IgD-negative memory B cell (primary cell): ENCODE results near the gene GMCL2. TPM values are rescaled to one million over a fixed set of nuclear protein-coding genes. Genes with fewer than 3 reads are reported as not detected.

Experiments
- H3K27ac Mint-ChIP-seq, 3 donors: one replicate each; pipeline ENCODE4 v1.8.0; 2020 to 2022; ENCODE audit warnings: mild to moderate bottlenecking in 3 of 3, mixed read lengths in 3 of 3, moderate library complexity in 1 of 3
- H3K27me3 Mint-ChIP-seq: one replicate; pipeline ENCODE4 v1.8.0; 2021; ENCODE audit warnings: mixed read lengths
- H3K36me3 Mint-ChIP-seq: one replicate; pipeline ENCODE4 v1.8.0; 2020; ENCODE audit warnings: mild to moderate bottlenecking, mixed read lengths
- H3K4me1 Mint-ChIP-seq, 3 donors: one replicate each; pipeline ENCODE4 v1.8.0; 2020 to 2022; ENCODE audit warnings: mixed read lengths in 3 of 3, mild to moderate bottlenecking in 1 of 3
- H3K4me3 Mint-ChIP-seq, 4 donors: one replicate each; pipeline ENCODE4 v1.8.0; 2020 to 2022; ENCODE audit warnings: mild to moderate bottlenecking in 4 of 4, mixed read lengths in 4 of 4, moderate library complexity in 3 of 4
- H3K9me3 Mint-ChIP-seq, 3 donors: one replicate each; pipeline ENCODE4 v1.8.0; 2020 to 2021; ENCODE audit warnings: mixed read lengths in 3 of 3, mild to moderate bottlenecking in 1 of 3
- polyA plus RNA-seq: library from polyadenylated mRNA; unstranded; fragments of 300-500 nt; fragmentation: Illumina TruSeq; gene quantifications from one replicate; pipeline ENCODE4 v1.2.3, GENCODE V29; 2021

Gene GMCL2
- polyA plus RNA-seq, 1 donor from 2014 or later: not detected

DNA sequence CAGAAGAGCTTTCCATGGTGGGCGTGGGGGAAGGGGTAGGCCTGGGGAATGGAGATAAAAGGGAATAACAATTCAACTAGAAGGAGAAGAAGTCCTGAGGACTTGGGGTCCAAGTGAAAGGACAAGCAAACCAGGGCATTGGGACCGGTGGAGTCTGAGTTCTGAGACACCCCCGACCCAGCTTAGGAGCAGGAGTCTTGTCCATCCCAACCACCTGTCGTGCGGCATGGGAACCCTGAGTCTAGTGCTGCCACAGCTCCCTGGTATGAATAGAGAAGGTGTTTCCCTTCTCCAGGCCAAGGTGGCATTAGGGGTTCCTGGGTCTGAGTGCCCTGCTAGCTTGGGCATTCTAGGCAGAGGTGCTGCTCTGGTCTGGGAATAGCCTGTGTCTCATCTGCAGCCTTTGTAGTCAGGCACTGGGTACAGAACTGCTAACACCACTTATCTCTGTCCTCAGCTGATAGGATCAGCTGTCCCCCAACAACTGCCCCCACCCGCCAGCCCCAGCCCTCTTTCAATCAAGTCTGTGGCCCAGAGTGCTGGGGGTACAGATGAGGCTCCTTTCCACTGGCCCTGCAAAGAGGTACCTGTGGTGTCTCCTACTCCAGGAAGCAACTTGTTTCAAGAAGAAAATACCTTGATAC is 27.1 kb upstream of the GMCL2 start:
- Mint-ChIP-seq H3K9me3 (no peaks in the 10 kb centered on the region), H3K27me3 (no peaks in the 10 kb centered on the region), H3K36me3 (peaks cover 2% of the 10 kb centered on the region), H3K4me3 (no peak overlapping the region), H3K27ac (peak overlapping the region in 2 of 3 donors; percentile 27 to 62), H3K4me1 (peaks cover 7 to 14% (median 10%) of the 10 kb centered on the region in 3 donors)

DNA sequence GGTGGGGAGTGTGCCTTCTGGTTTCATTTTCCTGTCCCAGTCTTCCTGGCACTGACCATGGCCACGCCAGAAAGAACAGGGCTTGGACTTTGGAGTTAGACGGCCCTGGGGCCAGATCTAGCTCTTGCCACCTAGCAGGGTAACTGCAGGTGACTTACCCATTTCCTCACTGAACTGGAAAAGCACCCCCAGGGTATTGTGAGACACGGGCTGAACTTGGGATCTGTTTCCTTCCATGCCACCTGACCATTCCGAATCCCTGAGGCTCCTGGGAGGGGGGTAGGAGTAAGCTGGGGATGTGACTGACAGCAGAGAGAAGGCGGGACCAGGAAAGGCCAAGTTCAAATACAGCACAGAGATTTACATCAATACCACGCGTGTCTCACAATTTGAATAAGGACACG is 26.6 kb upstream of the GMCL2 start:
- H3K9me3 Mint-ChIP-seq: no peaks in the 10 kb centered on the region
- H3K27me3 Mint-ChIP-seq: no peaks in the 10 kb centered on the region
- H3K27ac Mint-ChIP-seq: peak overlapping the region; percentile 2 to 62 (median 27)
- H3K36me3 Mint-ChIP-seq: peaks cover 2% of the 10 kb centered on the region
- peaks cover 7 to 14% (median 10%) of the 10 kb centered on the region in 3 donors for H3K4me1 Mint-ChIP-seq
- peak overlapping the region in 1 of 4 donors; percentile 50 for H3K4me3 Mint-ChIP-seq

DNA sequence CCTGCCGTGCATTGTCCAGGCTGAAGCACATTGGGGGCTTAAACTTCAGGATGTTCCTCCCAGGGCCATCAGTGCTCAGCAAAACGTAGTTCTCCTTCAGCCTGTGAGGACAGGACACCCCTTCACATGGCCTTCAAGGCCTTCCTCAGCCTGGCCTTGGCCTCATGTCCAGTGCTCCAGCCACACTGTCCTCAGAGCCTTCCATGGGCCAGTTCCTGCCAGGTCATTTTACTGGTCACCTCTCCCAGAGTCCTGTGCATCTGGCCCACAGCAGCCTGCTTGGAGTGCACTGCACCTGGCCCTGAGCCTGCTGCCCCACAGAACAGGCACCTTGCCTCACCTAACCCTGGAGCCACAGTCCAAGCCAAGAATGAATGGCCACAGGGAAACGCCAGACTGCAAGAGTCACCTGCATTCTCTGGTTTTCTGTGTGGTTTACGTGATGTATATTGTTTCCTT is 25.9 kb upstream of the GMCL2 start:
- no peaks in the 10 kb centered on the region for H3K9me3 Mint-ChIP-seq
- peak overlapping the region in 1 of 4 donors; percentile 50 for H3K4me3 Mint-ChIP-seq
- peaks cover 7 to 15% (median 14%) of the 10 kb centered on the region in 3 donors for H3K4me1 Mint-ChIP-seq
- H3K27ac Mint-ChIP-seq: peak overlapping the region in 2 of 3 donors; percentile 62 to 76
- H3K36me3 Mint-ChIP-seq: peaks cover 2% of the 10 kb centered on the region
- no peaks in the 10 kb centered on the region for H3K27me3 Mint-ChIP-seq

DNA sequence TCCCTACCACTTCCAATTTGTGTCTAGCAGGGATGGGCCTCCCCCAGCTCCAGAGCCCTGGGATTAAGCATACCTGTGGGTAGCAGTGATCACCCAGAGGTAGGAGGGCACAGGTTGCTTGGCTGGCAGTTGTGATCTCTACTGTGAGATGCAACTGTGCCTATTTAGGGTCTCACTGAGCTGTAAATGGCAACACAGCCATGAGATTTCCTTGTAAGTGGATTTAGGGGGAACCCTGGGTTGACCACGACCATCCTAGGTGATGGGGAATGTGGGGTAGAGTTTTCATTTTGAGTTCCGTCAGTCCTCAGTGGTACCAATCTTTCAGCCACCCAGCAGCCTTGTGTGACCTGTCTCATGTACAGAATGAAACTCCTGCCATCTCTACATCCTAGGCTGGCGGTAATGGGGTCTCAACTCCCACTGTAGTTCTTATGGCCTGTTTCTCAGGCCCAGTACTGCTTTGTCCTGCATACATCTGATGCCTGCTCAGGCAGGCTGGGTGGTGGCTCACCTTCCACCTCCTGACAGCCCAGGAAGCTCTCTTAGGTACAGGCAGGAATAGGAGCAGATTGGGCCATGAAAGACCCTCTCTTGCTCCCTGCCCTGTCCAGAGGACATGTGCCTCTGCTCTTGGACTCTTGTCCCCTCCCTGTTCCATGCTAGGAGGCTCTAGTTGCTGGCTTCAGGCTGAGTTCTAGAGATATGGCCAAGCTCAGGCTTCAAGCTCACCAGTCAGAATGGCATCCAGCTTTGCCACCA is 25.3 kb upstream of the GMCL2 start:
- Mint-ChIP-seq H3K27ac (peak overlapping the region; percentile 24 to 78 (median 78)), H3K36me3 (peaks cover 2% of the 10 kb centered on the region), H3K27me3 (no peaks in the 10 kb centered on the region), H3K4me1 (peaks cover 7 to 19% (median 16%) of the 10 kb centered on the region in 3 donors), H3K4me3 (peak overlapping the region in 1 of 4 donors; percentile 50), H3K9me3 (no peaks in the 10 kb centered on the region)

DNA sequence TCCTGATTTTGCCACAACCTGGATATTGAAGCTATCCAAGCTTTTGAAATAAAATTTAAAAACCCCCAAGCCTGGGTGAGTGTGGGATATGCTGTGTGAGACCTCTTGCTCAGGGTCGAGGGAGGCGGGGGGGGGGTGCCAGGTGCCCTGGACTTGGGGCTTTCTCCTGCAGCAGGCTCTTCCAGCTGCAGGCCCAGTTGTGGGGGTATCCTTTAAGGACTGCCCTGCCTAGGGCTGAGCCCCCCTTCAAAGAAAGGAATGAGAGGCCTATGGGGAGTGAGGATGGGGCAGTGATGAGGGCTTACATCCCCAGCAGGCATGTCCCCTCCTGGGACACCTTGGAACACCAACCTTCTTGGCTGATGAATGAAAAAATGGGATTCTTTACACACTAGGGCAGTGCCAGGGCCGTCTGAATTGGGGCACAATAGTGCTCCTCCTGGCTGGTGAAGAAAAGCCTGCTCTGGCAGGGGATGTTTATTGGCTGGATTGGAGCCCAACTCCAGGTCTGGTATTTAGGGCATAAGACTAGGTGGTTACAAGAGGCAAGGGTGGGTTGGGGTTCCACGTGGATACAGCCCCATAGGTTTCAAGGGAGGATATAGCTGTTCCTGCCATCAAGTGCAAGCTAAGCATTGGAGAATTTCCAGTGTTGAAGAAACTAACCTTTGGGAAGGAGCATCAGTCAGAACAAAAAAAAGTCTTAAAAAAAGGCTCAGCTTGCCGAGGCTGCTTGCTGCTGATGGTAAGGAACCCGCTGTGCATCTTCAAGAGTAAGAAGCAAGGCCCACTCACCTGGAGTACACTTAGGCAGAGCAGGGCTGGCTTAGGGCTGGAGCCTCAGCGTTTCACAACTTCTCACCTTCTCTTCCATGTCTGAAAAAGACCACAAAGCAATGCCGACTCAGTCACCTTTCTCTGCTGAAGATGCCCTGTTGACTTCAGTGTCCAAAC is 24.2 kb upstream of the GMCL2 start:
- Mint-ChIP-seq H3K27ac (peak overlapping the region; percentile 67 to 78 (median 71)), H3K36me3 (peaks cover 3% of the 10 kb centered on the region), H3K9me3 (no peaks in the 10 kb centered on the region), H3K4me3 (no peak overlapping the region), H3K27me3 (no peaks in the 10 kb centered on the region), H3K4me1 (peaks cover 7 to 19% (median 18%) of the 10 kb centered on the region in 3 donors)

DNA sequence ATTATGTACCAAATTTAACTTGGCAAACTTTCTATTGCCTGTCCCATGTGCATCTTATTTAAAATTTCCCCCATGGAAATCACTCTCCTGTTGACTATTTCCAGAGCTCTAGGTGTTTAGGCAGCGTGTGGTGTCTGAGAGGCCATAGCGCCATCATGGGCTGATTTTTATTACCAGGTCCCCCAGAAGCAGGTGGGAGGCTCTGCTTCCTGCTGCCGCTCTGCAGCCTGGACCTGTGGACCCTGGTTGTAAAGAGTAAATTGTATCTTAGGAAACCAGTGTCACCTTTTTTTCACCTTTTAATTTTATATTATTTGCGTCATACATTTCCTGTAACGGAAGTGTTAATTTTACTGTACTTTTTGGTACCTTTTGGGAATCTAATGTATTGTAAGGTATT is 23.5 kb upstream of the GMCL2 start:
- peaks cover 9 to 21% (median 20%) of the 10 kb centered on the region in 3 donors for H3K4me1 Mint-ChIP-seq
- no peaks in the 10 kb centered on the region for H3K27me3 Mint-ChIP-seq
- H3K27ac Mint-ChIP-seq: peak overlapping the region in 2 of 3 donors; percentile 67 to 71
- H3K4me3 Mint-ChIP-seq: no peak overlapping the region
- H3K36me3 Mint-ChIP-seq: peaks cover 3% of the 10 kb centered on the region
- no peaks in the 10 kb centered on the region for H3K9me3 Mint-ChIP-seq

DNA sequence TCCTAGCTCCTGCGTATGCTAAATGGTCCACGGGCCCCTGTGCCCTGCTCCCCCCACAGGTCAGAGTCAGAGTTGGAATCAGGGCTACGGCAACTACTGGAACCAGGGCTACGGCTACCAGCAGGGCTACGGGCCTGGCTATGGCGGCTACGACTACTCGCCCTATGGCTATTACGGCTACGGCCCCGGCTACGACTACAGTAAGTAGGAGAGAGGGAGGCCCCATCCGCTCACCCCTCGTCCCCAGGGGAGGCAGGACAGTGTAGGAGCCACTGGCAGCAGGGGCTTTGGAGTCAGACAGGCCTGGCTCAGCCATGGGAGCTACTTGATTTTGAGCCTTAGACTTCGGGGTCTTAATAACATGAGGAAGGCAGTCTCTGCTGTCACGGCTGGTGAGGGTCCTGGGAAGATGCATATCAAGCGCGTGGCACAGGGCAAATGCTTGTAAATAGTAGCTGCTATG is 22.9 kb upstream of the GMCL2 start:
- H3K36me3 Mint-ChIP-seq: peaks cover 3% of the 10 kb centered on the region
- H3K9me3 Mint-ChIP-seq: no peaks in the 10 kb centered on the region
- no peak overlapping the region for H3K4me3 Mint-ChIP-seq
- peaks cover 9 to 22% (median 21%) of the 10 kb centered on the region in 3 donors for H3K4me1 Mint-ChIP-seq
- no peaks in the 10 kb centered on the region for H3K27me3 Mint-ChIP-seq
- peak overlapping the region in 2 of 3 donors; percentile 71 for H3K27ac Mint-ChIP-seq

DNA sequence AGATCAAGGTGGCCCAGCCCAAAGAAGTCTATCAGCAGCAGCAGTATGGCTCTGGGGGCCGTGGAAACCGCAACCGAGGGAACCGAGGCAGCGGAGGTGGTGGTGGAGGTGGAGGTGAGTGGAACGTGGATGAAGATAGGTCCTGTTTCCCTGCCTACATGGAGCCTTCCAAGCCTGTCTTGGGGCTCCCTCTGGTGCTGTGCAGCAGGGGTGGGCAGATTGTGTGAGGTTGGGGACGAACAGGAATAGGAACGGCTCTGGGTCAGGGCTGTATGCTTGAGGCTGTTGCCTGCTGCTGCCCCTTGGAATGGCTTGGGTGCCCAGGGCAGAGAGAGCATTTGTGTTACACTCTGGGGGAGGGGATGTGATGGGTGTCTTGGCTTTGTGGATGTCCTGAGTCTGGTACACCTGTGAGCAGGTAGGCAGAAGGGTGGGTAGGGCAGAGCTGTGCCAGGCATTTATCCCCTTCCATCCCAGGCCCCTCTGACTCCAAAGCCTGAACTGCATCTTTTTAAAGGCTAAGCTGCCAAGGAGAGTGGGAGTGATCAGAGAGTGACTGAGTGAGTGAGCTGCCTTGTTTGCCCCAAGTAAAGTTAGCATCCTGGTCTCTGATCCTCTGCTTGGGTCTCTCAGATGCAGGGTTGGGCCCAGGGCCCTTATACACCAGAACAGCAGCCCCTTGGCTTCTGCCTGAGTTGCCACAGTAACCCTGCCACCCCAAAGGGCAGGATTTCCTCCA is 22.3 kb upstream of the GMCL2 start:
- Mint-ChIP-seq H3K27me3 (no peaks in the 10 kb centered on the region), H3K36me3 (peaks cover 3% of the 10 kb centered on the region), H3K9me3 (no peaks in the 10 kb centered on the region), H3K4me1 (peaks cover 9 to 20% (median 19%) of the 10 kb centered on the region in 3 donors), H3K4me3 (peak overlapping the region in 2 of 4 donors; percentile 12 to 82), H3K27ac (peak overlapping the region; percentile 4 to 71 (median 71))

DNA sequence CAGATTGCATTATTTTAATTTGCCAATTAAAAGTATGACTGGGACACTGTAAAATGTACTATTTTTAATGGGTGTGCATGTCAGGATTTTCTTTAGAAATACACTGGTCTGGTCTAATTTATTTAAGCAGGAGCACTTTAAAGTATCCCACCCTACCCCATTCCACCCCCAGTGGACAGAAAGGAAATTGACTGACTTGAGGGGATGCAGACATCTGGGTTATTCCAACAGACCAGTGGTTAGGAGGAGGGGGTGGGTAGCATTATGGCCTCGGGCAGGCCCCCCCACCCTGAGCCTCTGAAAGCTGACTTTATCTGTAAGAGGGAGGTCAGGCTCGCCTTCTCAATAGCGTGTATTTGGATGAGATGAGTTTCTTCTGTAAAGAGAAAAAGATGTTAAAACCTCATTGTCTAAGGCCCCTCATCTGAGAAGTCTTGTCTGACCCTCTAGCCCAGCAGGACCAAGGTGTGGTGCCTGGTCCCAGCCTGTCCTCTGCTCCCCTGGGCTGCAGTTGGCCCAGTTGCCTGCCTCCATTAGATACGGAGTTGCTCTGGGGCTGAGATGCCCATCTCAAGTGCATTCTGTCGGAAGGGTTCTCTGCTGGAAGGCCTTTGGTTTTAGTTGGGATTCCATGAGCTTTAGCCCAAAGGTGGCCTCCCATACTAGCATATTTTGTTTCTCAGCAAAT is 21.5 kb upstream of the GMCL2 start:
- peaks cover 0 to 2% (median 0%) of the 10 kb centered on the region in 3 donors for H3K9me3 Mint-ChIP-seq
- H3K27ac Mint-ChIP-seq: peak overlapping the region in 2 of 3 donors; percentile 4 to 71
- H3K36me3 Mint-ChIP-seq: peaks cover 3% of the 10 kb centered on the region
- peak overlapping the region in 1 of 4 donors; percentile 88 for H3K4me3 Mint-ChIP-seq
- no peaks in the 10 kb centered on the region for H3K27me3 Mint-ChIP-seq
- peaks cover 13 to 20% (median 19%) of the 10 kb centered on the region in 3 donors for H3K4me1 Mint-ChIP-seq

DNA sequence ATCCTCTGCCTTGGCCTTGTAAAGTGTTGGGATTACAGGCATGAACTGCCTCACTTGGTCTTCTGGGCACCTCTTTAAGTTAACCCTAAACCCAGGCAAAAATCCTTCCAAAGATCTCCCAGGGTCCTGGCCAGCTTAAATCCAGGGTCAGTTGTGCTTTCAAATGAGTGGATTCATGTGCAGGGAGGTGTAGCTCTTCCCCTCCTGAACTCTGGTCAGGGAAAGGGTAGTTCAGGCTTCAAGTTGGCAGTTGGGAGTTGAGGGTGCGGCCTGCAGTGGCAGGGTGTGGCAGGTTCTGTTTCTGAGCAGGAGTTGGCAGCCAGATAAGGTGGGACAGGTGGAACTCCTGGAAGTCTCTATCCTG is 20.7 kb upstream of the GMCL2 start:
- H3K27ac Mint-ChIP-seq: peak overlapping the region in 2 of 3 donors; percentile 81 to 83
- peaks cover 0 to 2% (median 0%) of the 10 kb centered on the region in 3 donors for H3K9me3 Mint-ChIP-seq
- H3K27me3 Mint-ChIP-seq: no peaks in the 10 kb centered on the region
- H3K4me3 Mint-ChIP-seq: peak overlapping the region in 2 of 4 donors; percentile 24 to 88
- peaks cover 3% of the 10 kb centered on the region for H3K36me3 Mint-ChIP-seq
- H3K4me1 Mint-ChIP-seq: peaks cover 13 to 19% (median 16%) of the 10 kb centered on the region in 3 donors

DNA sequence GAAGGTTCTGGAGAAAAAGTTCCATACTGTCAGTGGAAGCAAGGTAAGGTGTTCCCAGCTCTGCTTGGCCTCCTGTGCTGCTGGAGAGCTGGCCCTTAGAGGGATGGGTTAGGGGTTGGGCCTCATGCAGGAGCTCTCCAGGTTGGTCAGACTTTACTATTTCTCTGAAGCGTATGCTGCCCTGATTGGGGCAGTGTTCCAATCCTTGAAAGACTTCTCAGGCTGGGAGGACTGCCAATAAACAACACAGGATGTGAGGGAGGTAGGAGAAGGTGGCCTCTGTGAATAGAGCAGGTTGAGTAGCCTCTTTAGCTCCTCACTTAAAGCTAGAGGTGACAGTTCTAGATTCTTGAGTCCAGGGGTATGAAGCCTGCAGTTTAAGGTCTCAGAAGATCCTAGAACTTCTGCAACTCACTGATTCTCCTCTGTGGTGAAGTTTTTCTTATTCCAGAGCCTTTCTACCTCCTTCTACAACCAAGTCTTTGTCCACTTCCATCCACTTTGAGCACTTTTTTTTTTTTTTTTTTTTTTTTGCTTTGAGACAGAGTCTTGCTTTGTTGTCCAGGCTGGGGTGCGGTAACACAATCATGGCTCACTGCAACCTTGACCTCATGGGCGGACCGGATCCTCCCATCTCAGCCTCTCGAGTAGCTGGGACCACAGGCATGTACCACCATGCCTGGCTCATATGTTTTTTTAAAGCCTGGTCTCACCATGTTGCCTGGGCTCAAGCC is 20.2 kb upstream of the GMCL2 start:
- H3K27ac Mint-ChIP-seq: peak overlapping the region in 2 of 3 donors; percentile 81 to 83
- no peaks in the 10 kb centered on the region for H3K27me3 Mint-ChIP-seq
- peaks cover 0 to 2% (median 0%) of the 10 kb centered on the region in 3 donors for H3K9me3 Mint-ChIP-seq
- H3K4me3 Mint-ChIP-seq: peak overlapping the region; percentile 12 to 88 (median 72)
- H3K4me1 Mint-ChIP-seq: peaks cover 13 to 19% (median 16%) of the 10 kb centered on the region in 3 donors
- peaks cover 3% of the 10 kb centered on the region for H3K36me3 Mint-ChIP-seq

DNA sequence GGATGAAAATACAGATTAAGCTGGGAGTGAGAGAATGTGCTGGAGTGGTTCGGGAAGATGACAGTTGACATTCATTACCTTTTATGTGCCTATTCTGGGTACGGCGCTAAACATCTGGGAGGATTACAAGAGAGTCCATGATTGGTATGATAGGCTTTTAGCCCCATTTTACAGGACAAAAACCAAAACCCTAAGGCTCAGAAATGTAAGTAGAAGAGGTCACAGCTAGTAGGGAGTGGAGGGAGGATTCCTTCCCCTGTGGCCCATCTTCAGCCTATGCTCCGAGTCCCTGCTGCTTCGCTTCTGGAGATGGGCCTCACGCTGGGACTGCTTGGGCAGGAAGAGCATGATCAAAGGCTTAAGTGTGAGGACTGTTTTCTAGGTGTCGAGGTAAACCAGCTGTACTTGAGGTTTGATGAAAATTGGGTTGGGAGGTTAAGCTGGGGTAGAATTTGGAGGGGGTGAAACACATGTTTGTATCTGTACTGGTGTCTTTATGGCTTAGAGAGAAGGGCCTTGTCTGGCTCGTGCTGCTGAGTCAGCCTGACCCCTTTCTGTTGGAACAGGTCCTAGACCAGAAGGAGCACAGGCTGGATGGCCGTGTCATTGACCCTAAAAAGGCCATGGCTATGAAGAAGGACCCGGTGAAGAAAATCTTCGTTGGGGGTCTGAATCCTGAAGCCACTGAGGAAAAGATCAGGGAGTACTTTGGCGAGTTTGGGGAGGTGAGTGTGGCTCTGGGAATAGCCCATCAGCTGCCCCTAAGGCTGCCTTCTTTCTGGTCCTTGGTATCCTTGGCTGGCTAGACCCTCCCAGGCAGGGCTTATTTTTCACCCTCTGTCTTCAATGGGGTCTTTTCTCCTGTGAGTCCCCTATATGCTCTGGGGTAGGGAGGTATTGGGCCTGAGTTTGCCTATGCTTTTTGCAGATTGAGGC is 19.3 kb upstream of the GMCL2 start:
- H3K36me3 Mint-ChIP-seq: peaks cover 3% of the 10 kb centered on the region
- peaks cover 13 to 19% (median 16%) of the 10 kb centered on the region in 3 donors for H3K4me1 Mint-ChIP-seq
- H3K27me3 Mint-ChIP-seq: no peaks in the 10 kb centered on the region

More for the DNA sequence above, 19.3 kb upstream of the GMCL2 start:
- peak overlapping the region; percentile 73 to 88 (median 84) for H3K4me3 Mint-ChIP-seq
- peaks cover 0 to 2% (median 0%) of the 10 kb centered on the region in 3 donors for H3K9me3 Mint-ChIP-seq
- peak overlapping the region; percentile 81 to 92 (median 83) for H3K27ac Mint-ChIP-seq
